CD4-positive, alpha-beta T cell (primary cell): ENCODE results near the gene BCAS1. TPM values are rescaled to one million over a fixed set of nuclear protein-coding genes. Genes with fewer than 3 reads are reported as not detected.

Experiments
- ATAC-seq: fragments of 200-7000 bp; cut with Tn5 transposase; one replicate; pipeline ENCODE4 v1.10.0; 2022; ENCODE audit warnings: mild to moderate bottlenecking; ENCODE audit not compliant: poor library complexity
- CTCF ChIA-PET: fragments of 350-600 bp; sonication (Branson Sonifier 250); formaldehyde crosslinking; loops from one replicate; lab custom pipeline; 2021; ENCODE audit warnings: antibody characterized with exemption, inconsistent platforms; lab: Charles Lee
- POLR2A ChIA-PET: fragments of 350-600 bp; sonication (Branson Sonifier 250); formaldehyde crosslinking; loops from one replicate; lab custom pipeline; 2021; ENCODE audit warnings: antibody characterized with exemption, inconsistent platforms; lab: Charles Lee
- DNase-seq, 14 experiments: peaks; one replicate each; pipeline ENCODE4 v3.0.0-alpha.2; 2013 to 2020; ENCODE audit warnings: mixed read lengths in 2 of 14
- H3K27ac ChIP-seq, 2 donors: one replicate each; pipeline versions ENCODE4 v1.5.1 to v1.7.0; 2013; ENCODE audit warnings: low read length in 2 of 2, low read depth in 1 of 2, mild to moderate bottlenecking in 1 of 2
- H3K27me3 ChIP-seq, 2 experiments: 1 replicate in 1 of 2; 2 replicates in 1 of 2; pipeline versions ENCODE4 v1.6.1 to v1.7.0; 2013; ENCODE audit warnings: low read length in 2 of 2, control low read depth in 1 of 2, mild to moderate bottlenecking in 1 of 2, moderate library complexity in 1 of 2; ENCODE audit not compliant: insufficient read depth in 2 of 2, control insufficient read depth in 1 of 2
- H3K36me3 ChIP-seq: one replicate; pipeline ENCODE4 v1.6.1; 2013; ENCODE audit warnings: low read length, control low read depth; ENCODE audit not compliant: insufficient read depth
- H3K4me1 ChIP-seq: one replicate; pipeline ENCODE4 v1.6.1; 2013; ENCODE audit warnings: low read length, control low read depth; ENCODE audit not compliant: insufficient read depth
- H3K4me3 ChIP-seq: one replicate; pipeline ENCODE4 v1.5.1; 2013; ENCODE audit warnings: mild to moderate bottlenecking, low read length, moderate library complexity
- H3K9me3 ChIP-seq, 2 experiments: 1 replicate in 1 of 2; 2 replicates in 1 of 2; pipeline versions ENCODE4 v1.6.1 to v1.7.0; 2013; ENCODE audit warnings: low read length in 2 of 2, mild to moderate bottlenecking in 2 of 2, control low read depth in 1 of 2, moderate library complexity in 1 of 2; ENCODE audit not compliant: control insufficient read depth in 1 of 2, insufficient read depth in 1 of 2
- H3K27ac Mint-ChIP-seq: one replicate; pipeline ENCODE4 v1.8.0; 2020; ENCODE audit warnings: mixed read lengths
- H3K27me3 Mint-ChIP-seq: one replicate; pipeline ENCODE4 v1.8.0; 2021; ENCODE audit warnings: mixed read lengths
- H3K36me3 Mint-ChIP-seq: one replicate; pipeline ENCODE4 v1.8.0; 2021; ENCODE audit warnings: low read depth, mixed read lengths
- H3K4me1 Mint-ChIP-seq: one replicate; pipeline ENCODE4 v1.8.0; 2021; ENCODE audit warnings: low read depth, mixed read lengths
- H3K4me3 Mint-ChIP-seq: one replicate; pipeline ENCODE4 v1.8.0; 2020; ENCODE audit warnings: mild to moderate bottlenecking, mixed read lengths
- H3K9me3 Mint-ChIP-seq: one replicate; pipeline ENCODE4 v1.8.0; 2020; ENCODE audit warnings: mixed read lengths
- CTCF ChIP-seq: fragments of 200-600 bp; IDR thresholded peaks from one replicate; pipeline ENCODE4 v1.8.0; 2022; ENCODE audit warnings: antibody characterized with exemption, mild to moderate bottlenecking
- intact Hi-C, 2 experiments: fragments of 100-400 bp; cut with DNase I in 1 of 2; cut with micrococcal nuclease in 1 of 2; formaldehyde crosslinking; loops; one replicate each; pipeline versions ENCODE4 v1.15.1 to v1.9.0; 2023 to 2025; cut with DNase I, micrococcal nuclease
- total RNA-seq, 174 experiments: library from RNA in 2 of 174; stranded (reverse) in 2 of 174; gene quantifications; one replicate each; pipeline ENCODE4 v1.2.3 and lab custom pipeline; 2021 to 2026

The BCAS1 gene
- total RNA-seq, 2 experiments from 2014 or later: 0.20 to 0.27 TPM

- POLR2A ChIA-PET: no interaction called here
- no peaks in the 10 kb centered on the region for H3K4me1 Mint-ChIP-seq
These were observed 87.0 kb downstream of the BCAS1 start for GRCh38 chr20:53983401-53983800.

GRCh38 chr20:53982624-53983023, 87.8 kb downstream of the BCAS1 start:
- H3K36me3 Mint-ChIP-seq: no peaks in the 10 kb centered on the region
- no peaks in the 10 kb centered on the region for H3K9me3 Mint-ChIP-seq
- no peak overlapping the region for H3K27ac ChIP-seq
- DNase-seq (no peak), ATAC-seq (no peak)
- peaks cover 3% of the 10 kb centered on the region for H3K27me3 Mint-ChIP-seq
- POLR2A ChIA-PET: no interaction called here
- H3K27ac Mint-ChIP-seq: no peak overlapping the region
- no peaks in the 10 kb centered on the region for H3K36me3 ChIP-seq
- no peaks in the 10 kb centered on the region for H3K9me3 ChIP-seq
- no peak overlapping the region for H3K4me3 ChIP-seq
- no peaks in the 10 kb centered on the region for H3K27me3 ChIP-seq
- CTCF ChIA-PET: interaction anchor here (1.1 kb wide), 1 partner anchor 14 kb away, joined by 3 read pairs; no protein-coding TSS in a partner anchor
- H3K4me1 ChIP-seq: no peaks in the 10 kb centered on the region
- intact Hi-C loops: no loop called here
- no peak overlapping the region for H3K4me3 Mint-ChIP-seq
- no peak for TF ChIP-seq CTCF
- no peaks in the 10 kb centered on the region for H3K4me1 Mint-ChIP-seq

More at GRCh38 chr20:53983401-53983800, 87.0 kb downstream of the BCAS1 start:
- Histone ChIP-seq H3K4me3 (no peak overlapping the region), H3K36me3 (no peaks in the 10 kb centered on the region), H3K9me3 (no peaks in the 10 kb centered on the region), H3K27me3 (peaks cover 0 to 5% of the 10 kb centered on the region in 2 experiments), H3K27ac (no peak overlapping the region), H3K4me1 (no peaks in the 10 kb centered on the region)
- Mint-ChIP-seq H3K27ac (no peak overlapping the region), H3K4me3 (no peak overlapping the region), H3K9me3 (no peaks in the 10 kb centered on the region), H3K36me3 (no peaks in the 10 kb centered on the region), H3K27me3 (peaks cover 11% of the 10 kb centered on the region)
- no peak for TF ChIP-seq CTCF
- ATAC-seq (no peak), DNase-seq (no peak)
- CTCF ChIA-PET: interaction anchor here (1.1 kb wide), 1 partner anchor 14 kb away, joined by 3 read pairs; no protein-coding TSS in a partner anchor
- intact Hi-C loops: no loop called here

GRCh38 chr20:53981752-53982437, 88.5 kb downstream of the BCAS1 start:
- CTCF ChIA-PET: no interaction called here

More at GRCh38 chr20:53981752-53982437, 88.5 kb downstream of the BCAS1 start:
- Histone ChIP-seq H3K36me3 (no peaks in the 10 kb centered on the region), H3K4me1 (no peaks in the 10 kb centered on the region), H3K27me3 (no peaks in the 10 kb centered on the region), H3K27ac (no peak overlapping the region), H3K9me3 (no peaks in the 10 kb centered on the region), H3K4me3 (no peak overlapping the region)
- intact Hi-C loops: no loop called here
- Mint-ChIP-seq H3K4me3 (no peak overlapping the region), H3K27ac (no peak overlapping the region), H3K9me3 (peaks cover under 1% of the 10 kb centered on the region), H3K36me3 (no peaks in the 10 kb centered on the region), H3K4me1 (no peaks in the 10 kb centered on the region), H3K27me3 (no peaks in the 10 kb centered on the region)
- TF ChIP-seq CTCF: no peak
- ATAC-seq: no peak
- POLR2A ChIA-PET: no interaction called here
- no peak for DNase-seq
